HG03095 (cell line): ENCODE data around the gene CXCR3.
A peak's percentile ranks its signal among the peaks of the same experiment; 100 is the strongest.
"Not testable (repeated sequence)": the region's sequence is repeated elsewhere in the genome, so short reads cannot be mapped to it uniquely, and the experiment has no call there.

ENCODE experiments used
- ATAC-seq: cut with Tn5 transposase; IDR thresholded peaks from one replicate; pipeline ENCODE4 v1.9.1; 2021; ENCODE audit warnings: moderate library complexity; ENCODE audit not compliant: unreplicated experiment

Gene CXCR3

DNA sequence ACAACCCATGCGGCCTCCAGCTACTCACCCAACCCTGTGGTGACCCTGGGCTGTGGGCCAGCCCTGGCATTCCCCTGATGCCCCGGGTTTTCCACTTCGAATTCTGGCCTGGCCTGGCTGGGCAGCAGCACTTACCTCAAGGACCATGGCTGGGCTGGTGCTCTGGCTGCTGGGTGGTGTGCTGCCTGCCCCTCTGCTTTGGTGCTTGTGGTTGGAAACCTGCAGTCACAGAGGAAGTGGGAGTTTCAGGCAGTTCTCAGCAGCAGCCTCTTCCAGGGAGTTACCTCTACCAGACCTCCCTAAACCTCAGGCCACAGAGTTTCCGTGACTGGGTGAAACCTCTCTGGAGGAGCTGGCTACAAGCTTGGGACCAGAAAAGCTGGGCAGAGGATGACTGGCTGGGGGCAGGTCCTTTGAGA lies at the start of gene CXCR3:
Gene CXCR3 (minus strand): TSS at position 209 of the 419 bp plus-strand sequence. CDS start 62 bp downstream, at position 147.
- ATAC-seq: peak; percentile 58

DNA sequence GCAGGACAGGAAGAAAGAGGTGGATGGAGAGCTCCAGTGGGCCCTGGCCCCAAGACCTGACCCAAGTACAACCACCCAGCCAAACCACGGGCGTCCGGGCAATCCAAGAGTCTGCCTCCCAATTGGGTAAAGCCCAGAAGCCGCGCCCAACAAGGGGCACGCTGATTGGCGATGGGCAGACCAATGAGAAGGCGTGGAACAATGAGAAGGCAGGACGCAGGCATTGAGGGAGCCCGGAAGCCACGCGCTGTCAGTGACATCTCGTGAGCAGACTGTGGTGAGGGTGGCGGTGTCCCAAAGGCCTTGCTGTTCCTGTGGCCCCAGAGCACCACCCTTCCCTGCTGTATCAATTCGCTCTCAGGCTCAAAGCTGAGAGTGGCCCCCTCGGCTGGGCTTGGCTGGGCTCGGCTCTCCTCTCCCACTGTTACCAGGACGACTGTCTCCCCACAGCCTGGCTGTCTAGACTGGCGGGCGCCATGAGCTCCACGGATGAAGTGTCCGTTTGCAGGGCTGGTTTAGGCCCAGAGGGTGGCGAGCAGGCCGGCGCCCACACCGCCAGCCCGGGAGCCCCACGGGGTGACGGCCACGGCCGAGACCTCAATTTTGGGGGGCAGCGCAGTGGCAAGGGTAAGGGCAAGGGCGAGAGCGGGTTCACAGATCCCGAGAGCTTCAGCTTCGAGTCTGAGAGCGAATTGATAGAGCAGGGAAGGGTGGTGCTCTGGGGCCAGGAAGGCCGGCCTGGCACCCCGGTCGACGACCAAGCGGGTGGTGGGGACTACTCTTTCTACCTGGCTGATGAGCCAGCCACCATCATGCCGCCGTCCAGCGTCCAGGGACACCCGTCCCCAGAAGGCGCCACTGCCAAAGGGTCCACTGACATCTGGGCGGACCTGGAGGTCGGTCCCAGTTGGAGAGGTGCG lies 49.3 kb upstream of the CXCR3 start, which contains the start of gene LOC101059915:
Gene LOC101059915 (plus strand): TSS at position 219 of the 920 bp plus-strand sequence.
- ATAC-seq: no peak

DNA sequence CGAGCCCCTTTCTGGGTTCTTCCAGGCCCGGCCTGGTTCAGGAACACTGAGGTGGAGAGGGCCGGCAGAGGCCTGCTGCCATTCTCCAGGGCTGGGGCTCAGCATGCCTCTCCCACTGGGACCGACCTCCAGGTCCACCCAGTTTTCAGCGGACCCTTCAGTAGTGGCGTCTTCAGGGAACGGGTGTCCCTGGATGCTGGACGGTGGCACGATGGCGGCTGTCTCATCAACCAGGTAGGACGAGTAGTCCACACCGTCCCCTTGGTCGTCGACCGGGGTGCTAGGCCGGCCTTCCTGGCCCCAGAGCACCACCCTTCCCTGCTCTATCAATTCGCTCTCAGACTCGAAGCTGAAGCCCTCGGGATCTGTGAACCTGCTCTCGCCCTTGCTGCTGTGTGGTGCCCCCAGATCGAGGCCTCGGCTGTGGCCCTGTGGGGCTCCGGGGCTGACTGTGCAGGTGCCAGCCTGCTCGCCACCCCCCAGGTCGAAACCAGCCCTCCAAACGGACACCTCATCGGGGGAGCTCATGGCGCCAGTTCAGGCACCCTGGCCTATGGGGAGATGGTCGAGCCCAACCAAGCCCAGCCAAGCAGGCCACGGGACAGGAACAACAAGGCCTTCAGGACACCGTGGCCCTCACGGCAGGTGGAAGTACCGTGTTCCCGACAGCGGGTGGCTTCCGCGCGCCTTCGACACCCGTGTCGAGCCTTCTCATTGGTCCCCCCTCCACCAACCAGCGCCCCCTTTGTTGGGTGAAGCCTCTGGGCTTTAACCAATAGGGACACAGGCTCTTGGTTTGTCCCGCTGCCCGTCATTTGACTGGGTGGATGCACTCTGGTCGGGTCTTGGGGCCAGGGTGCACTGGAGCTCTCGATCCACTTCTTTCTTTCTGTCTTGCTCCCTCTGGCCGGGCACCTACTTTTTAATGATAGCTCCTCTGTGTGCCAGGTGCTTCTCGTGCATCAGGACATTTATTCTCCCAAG lies 48.2 kb upstream of the CXCR3 start:
- no peak for ATAC-seq

DNA sequence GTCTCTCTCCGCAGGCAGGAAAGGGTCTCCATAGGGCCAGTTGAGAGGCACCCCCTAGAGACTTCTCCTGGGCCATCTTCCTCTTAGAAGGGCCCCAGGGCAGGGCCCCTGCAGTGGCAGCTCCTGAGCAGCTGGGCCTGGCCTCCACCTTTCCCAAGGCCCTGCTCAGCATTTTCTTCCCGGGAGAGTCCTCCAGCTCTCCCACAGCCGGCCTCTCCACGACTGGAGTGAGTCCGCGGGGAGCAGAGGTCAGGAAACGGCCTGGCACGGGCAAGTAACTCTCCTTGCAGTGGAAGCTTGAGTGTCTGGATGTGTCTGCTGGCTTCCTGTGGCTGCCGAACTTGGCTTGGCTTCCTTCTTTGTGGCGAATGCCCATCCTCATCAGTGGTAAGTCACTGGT lies 47.4 kb upstream of the CXCR3 start:
- no peak for ATAC-seq

DNA sequence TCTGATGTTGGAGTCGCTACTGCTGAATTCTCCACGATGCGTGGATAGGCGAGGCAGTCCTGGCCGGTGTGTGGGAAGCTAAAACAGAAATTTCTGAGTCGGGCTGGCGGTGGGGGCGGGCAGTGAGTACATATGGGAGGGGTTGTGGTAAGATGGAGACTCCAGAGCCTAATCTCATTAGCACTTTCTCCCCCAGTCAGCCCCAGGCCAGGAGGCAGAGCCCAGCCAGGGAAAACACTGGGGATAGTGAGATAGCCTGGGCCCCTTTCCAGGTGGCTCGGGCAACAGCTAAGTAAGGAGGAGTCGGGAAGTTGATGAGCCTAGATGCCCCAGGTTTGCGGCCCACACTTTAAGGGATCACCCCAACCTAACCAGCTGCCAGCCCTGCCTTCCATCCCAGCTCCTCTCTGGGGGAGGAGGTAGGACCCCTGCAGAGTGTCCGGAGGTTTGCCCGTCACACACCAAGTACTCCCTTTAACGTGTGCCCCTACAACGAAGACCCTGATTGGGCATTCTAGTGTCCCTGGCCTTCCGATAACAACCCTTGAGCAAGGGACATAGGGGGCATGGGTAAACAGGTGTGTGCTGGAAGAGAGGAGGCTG lies 46.7 kb upstream of the CXCR3 start:
- no peak for ATAC-seq

DNA sequence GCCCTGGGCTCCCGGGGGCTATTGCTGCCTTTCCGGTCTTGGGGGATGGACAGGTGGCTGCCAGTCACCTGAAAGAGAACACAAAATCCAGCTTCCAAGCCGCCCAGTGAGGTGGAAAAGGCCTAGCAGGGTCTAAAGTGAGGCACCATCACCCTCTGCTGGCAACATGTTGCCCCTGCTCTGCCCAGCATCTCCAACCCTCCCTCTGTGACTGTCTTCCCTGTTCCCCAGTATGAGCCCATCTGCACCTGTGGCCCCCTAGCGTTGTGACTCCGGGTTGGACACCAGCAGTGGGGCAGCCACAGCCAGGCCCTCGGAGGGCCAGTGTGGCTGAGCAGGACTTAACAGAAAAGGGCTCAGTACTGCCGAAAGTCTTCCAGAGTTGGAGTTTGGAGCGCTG lies 45.9 kb upstream of the CXCR3 start:
- ATAC-seq: not testable (repeated sequence)

DNA sequence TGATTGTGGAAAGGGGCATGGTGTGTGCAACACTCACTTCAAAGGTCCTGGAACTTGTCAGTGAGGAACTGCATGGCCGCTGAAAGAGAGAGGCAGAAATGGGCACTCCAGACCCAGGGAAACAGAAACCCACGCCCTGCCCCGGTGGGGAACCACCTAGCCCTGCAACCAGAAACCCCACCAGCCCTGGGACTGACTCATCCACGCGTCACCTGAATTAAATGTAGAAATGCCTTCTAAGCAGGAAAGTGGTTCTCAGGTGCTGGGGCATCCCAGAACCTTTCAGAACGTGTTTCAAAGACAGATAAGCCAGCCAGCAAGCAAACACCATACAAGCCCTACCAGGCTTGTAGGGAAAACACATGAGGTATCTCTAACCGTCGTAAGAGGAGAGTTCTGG lies 44.9 kb upstream of the CXCR3 start:
- ATAC-seq: not testable (repeated sequence)

DNA sequence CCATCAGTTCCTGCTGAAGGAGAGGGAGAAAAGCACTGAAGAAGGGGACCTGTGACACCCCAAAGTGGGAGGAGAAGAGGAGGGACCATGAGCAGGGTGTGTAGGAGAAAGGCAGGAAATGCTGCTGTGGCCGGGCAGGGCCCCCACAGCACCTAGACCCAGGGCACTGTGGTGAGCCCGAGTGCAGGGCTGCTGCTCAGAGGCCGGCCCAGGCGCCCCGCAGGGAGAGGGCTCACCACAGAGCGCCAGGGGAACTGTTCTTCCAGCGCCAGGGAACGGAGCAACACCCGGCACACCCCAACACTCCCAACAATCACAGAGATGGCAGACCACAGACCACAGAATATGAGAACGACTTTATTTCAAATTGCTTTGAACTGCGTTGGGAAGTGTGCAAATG lies 44.3 kb upstream of the CXCR3 start:
- not testable (repeated sequence) for ATAC-seq

DNA sequence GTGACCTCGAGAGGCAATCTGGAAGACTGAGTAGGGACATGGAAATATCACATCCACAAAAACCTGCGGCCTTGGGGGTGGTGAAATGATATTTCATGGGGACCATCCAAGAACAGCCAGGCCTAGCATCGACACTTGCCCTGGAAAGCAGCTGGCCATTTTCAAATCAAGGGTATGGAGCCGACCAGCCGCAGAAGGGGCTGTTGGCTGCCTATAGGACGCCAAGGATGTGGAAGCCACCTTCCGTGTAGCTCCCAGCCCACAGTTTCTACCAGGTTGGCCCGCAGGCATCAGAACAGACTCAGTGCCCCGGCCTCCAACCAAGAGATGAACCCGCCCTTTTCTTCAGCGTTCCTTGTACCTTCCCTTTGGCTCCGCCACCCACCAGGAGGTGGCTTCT lies 43.6 kb upstream of the CXCR3 start:
- ATAC-seq: no peak

DNA sequence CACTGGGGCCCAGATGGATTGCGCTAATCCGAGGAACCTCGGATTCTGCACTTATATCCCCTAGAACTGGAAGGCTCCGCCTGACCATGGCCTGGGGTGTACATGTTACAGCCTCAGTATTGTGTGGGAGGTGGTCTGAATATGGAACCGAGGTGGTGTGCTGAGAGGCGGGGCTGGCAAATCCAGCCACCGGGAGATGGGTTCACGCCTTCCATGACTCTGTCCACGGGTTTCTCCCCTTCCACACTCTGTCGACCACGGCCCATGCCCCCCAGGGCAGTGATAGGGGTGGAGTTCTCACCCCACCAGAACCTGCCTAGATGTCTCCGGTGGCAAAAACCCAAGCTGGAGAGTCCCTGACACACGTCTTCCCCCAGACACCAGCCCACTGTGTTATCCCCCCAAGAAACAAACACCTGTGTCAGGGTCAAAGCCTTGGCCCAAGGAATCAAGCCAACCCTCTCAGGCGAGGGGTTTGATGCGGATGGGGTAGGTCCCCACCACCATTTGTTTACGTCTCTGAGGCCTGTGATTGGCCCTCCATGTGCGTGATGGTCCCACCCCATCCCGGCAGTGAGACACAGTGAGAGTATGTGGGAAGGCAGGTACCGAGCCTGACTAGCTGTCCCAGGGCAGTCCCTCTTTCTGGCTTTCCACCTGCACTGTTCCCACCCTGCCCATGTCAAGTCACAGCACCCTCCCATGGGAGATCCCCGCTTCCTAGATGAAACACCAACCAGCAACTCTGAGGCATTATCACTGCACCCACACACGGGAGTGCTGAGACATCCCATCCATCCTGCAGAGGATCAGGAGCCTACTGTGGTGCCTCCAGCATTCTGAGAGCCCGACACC lies 42.5 kb upstream of the CXCR3 start:
- no peak for ATAC-seq

DNA sequence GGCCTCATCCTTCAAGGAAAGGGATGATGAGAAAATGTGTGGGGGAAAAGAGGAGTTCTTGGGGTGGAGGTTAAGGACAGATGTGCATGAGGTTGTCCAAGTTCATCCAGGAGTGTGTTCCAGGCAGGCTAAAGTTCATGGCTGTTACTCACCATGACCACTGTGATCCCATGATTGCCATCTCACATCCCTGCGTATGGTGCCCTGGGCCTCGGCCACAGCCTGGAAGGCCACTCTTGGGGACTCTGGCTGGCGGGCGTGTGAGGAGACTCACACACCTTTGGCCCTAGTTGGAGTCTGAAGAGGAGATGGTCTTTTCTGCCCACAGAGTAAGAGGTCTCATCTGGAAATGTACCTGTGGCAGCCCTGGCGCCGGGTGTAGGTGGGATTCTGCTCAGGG lies 41.6 kb upstream of the CXCR3 start:
- ATAC-seq: no peak

DNA sequence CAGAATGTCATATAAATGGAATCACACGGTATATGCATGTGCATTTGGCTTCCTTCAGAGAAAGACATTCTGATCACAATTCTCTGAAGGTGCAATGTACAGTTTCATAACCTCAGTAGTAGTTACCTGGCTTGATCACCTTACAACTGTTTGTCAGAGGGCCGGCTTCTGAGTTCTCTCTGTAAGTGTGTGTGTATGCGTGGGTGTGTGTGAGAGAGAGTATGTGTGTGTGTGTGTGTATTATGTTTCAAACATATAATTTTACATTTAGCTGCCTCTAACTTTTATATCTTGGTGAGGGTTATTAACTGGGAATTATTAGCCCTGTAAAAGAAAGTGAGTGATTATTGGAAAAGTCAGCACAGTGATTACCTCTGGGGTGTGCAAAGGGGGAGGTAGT lies 41.0 kb upstream of the CXCR3 start:
- ATAC-seq: no peak

DNA sequence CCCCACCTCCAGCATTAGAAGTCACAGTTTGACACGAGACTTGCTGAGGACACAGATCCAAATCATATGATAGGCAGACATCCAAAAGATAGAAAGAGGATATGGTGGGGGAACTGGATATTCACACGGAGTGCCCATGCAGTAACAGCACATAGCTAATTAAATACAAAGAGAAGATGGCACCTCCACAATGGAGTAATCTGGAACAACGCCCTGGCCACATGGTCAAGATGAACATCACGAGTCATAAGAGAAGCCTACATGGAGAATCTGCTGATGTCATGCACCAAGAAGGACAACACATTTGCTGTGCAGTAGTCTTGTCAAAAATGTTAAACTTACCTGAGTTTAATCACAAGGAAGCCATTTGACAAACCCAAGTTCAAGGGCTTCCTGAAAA lies 39.0 kb upstream of the CXCR3 start:
- no peak for ATAC-seq

DNA sequence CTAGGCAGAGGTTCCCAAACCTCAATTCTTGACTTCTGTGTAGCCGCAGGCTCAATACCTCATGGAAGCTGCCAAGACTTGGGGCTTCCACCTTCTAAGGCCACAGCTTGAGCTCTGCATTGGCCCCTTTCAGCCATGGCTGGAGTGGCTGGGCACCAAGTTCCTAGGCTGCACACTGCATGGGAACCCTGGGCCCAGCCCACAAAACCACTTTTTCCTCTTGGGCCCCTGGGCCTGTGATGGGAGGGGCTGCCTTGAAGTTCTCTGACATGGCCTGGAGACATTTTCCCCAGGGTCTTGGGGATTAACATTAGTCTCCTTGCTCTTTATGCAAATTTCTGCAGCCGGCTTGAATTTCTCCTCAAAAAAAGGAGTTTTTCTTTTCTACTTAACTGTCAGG lies 35.0 kb upstream of the CXCR3 start:
- ATAC-seq: no peak

DNA sequence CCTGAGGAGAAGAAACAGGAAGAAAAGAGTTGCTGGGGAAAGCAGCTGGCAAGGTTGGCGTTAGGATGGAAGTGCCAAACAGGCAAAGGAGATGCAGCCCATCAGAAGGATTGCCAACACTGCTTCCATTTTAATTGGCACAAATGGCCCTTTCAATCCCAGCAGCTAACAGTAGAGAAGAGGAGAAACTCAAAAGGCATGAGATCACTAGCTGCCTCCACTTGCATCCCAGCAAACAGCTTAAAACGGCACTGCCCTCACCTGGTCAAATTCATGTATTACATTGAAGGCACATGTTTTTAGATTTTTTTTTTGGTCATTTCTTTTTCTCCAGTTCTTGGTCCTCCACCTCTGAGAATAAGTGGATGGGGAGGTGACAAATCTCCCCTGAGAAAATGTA lies 34.1 kb upstream of the CXCR3 start:
- no peak for ATAC-seq

DNA sequence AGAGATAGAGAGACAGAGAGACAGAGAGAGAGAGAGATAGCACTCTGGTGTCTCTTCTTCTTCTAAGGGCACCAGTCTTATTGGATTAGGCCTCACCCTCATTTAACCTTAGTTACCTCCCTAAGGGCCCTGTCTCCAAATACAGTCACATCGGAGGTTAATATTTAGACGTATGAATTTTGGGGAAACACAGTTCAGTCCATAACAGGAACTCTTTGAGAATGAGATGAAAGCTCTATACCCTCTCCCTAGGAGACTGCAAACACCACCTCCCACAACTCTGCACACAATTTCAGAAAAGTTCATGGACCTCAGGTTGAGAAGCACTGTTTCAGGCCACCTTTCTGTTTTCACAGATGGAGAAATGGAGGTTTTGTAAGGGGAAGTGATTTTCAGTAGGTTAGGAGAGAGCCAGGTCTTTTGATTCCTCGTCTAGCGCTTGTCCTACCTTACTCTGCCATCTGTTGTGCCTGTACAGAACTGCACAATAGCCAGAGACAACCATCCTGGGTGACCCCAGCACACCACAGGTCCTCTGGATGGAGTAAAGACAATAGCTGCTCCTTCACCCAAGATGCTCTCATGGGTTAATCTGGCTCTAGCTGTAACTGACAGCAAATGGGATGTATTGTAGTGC lies 32.1 kb upstream of the CXCR3 start:
- ATAC-seq: peak; percentile 84

DNA sequence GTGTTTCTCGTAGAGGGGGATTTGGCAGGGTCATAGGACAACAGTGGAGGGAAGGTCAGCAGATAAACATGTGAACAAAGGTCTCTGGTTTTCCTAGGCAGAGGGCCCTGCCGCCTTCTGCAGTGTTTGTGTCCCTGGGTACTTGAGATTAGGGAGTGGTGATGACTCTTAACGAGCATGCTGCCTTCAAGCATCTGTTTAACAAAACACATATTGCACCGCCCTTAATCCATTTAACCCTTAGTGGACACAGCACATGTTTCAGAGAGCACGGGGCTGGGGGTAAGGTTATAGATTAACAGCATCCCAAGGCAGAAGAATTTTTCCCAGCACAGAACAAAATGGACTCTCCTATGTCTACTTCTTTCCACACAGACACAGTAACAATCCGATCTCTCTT lies 26.1 kb upstream of the CXCR3 start:
- ATAC-seq: not testable (repeated sequence)

DNA sequence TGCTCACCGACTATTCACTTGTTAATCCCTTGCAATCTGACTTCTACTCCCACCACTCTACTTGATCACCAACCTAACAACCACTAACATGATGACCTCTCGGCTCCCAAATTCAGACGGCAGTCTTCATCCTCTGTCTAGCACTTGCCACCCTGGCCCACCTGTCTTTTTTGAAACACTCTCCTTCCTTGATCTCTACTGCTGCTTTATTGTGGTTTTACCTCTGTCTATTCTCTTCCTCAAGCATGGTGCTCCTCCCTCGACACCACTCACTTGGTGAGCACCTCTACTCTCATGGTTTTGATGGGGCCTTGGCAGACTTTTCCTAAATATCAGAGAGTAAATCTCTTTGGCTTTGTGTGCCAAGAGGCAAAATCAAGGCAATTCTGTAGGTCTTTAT lies 21.7 kb upstream of the CXCR3 start:
- no peak for ATAC-seq

DNA sequence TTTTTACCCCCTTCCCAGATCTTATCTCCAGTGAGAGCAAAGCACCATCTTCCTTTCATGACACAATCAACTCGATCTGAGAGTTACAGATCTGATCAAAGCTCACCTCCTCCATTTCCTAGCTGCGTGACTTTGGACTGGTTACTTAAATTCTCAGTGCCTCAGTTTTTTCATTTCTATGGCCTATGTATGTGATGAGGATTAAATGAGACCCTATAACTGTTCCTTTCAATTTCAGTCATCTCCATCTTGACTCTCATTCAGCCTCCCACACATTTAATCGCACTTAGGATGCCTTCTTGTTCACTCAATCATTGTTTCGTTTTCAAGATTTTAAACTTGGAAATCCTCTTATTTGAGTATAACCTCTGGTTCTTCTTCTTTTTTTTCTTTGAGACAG lies 20.1 kb upstream of the CXCR3 start:
- no peak for ATAC-seq

DNA sequence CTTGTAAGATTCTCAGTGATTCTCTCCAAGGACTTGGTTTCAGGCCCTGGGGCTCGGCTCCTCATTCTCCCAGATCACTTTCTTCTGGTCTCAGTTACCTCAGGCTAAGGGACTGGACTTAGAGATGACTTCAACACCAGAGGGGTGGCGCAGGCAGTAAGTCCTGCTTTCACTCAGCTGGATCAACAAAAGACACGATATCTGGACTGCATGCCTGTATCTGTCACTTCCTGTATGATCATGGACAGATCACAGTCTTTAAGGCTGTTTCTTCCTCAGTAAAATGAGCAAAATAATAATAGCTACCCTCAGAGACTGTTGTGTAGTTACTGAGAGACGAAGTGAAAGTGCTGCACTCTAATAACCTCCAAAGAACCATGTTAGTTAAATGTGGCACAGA lies 19.5 kb upstream of the CXCR3 start:
- ATAC-seq: no peak
